Activated CD8-positive, alpha-beta memory T cell treated with anti-CD3 and anti-CD28 coated beads for 4 hours (primary cell): ENCODE measurements around the gene NOS1AP.
"Not testable (repeated sequence)": the region's sequence is repeated elsewhere in the genome, so short reads cannot be mapped to it uniquely, and the experiment has no call there.

Source experiments
- DNase-seq, 2 donors: peaks; one replicate each; pipeline ENCODE4 v3.0.0-alpha.2; 2020; ENCODE audit warnings: low read depth in 2 of 2

Gene NOS1AP

DNA sequence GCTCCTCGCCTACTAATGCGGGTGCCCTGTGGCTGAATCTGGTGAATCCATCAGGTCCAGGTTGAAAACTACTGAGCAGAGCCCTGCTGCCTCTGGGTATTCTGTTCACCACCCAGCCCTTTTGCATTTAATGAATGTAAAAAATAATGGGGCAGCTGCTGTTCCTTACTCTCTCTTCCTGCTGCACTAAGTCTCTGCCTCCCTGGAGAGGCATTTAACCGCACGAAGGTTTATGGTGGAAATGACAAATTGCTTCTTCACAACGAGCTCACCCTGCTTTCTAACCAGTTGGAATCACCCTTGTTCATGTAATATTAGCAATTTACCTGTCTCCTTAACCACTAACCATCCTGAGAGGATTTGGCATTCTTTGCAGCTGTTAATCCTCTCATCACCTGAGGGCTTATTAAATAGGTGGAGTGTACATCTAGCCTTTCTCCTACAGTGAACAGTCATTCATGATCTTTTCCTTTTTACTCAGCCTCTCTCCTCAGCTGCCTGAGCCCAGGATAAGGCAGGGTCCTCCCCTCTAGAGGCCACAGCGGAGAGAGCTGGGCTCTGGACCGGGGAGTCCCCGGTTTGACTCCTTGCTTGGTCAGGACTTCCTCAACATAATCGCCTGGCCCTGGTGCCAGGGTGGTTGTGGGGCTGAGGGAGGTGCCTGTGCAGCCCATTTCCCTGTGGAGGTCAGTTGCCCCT, 97.6 kb downstream of the NOS1AP start:
- no peak for DNase-seq

DNA sequence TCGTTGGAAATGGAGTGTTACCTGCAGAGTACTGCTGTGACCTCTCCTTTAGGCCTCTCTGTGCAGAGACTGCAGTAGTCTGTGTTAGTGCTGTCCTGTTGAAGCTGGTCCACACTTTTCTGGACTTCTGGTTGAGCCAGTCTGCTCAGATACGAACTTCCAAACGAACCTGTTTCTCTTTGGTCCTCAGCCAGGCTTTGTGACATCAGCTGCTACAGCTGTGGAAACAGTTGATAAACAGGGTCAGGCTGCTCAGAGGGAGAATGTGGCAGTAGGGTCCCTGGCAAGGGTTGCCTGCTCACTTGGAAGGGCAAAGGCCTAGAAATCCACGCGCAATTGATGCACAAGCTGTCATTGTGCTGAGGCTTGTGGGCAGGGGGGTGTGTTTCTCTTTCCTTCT, 98.8 kb downstream of the NOS1AP start:
- no peak for DNase-seq

DNA sequence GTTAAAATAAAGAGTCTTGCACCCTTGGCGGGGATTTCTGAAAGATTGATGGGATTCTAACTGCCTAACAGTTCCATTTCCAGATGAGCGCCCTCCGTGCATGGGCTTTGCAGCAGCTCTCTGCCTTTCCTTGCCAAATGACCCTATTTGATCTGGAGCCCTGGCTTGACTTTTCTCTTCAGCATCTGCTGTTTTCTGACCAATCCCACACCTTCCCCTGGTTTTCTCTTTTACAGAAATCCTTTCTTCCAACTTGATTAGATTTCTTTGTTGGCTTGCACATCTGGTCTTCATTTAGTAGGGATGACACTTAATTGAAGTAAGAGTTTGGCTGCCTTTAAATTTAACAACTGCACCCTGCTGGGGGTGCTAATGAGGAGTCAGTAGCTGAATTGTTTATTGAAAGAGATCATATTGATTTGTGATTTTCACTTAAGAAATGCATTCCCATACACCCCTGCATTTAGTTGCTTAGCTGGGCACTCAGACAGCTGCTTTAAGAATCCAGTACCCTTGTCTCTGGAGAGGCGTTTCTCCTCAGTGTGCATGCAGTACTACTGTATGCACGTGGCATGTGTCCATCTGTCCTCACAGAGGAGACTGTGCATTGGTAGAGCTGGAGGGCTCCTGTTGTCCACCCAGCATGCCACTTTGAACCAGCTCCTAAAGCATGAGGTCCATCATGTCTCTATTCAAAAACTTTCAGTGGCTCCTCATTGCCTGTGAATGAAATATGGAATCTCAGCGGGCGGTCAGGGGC, 99.7 kb downstream of the NOS1AP start:
- no peak for DNase-seq

DNA sequence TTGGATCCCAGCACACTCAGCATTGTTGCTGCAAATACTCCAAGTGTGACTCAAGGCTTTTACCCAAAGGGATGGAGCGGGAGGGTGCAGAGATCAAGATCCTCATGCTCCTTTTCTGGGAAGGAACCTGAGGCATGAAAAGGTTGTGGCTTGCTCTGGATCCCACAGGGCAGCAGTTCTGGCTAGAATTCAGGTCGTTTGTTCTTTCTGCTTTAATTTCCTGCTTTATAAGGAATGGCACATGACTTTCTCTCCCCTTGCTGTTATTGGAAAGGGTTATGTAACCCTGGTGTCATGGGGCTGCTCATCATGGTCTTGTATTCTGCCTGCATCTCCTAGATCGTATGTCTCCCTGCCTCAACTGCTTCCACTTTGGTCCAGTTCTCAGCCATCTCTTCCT, 101.6 kb downstream of the NOS1AP start:
- no peak for DNase-seq

DNA sequence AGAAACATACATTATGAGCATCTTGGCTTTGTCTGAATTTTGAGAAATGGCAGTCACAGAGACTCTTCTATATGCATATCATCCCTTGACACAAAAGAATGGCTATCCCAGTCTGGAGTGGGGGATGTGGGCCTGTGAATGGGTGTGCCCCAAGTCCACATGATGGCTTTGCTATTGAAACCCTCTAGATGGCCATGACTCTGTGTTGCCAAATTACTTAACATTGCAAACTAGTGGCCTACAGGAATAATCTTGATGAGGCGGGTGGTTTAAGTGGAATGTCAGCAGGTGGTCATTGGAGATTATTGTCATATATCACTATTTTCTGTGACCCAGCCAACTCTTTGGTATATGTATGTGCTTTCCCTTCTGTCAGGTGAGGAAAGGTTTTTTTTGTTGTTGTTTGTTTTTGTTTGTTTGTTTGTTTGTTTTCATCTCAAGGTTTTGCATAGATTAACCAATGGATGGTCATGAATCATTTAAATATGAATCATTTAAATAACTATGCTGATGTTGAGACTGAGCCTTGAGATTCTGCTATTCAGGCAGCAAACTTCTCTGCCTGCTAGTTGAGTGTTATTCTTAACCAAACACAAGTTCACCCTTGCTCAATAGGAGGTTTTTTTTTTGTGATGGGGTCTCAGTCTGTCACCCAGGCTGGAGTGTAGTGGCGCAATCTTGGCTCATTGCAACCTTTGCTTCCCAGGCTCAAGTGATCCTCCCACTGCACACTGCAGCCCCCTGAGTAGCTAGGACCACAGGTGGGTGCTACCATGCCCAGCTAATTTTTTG, 103.0 kb downstream of the NOS1AP start:
- DNase-seq: no peak

DNA sequence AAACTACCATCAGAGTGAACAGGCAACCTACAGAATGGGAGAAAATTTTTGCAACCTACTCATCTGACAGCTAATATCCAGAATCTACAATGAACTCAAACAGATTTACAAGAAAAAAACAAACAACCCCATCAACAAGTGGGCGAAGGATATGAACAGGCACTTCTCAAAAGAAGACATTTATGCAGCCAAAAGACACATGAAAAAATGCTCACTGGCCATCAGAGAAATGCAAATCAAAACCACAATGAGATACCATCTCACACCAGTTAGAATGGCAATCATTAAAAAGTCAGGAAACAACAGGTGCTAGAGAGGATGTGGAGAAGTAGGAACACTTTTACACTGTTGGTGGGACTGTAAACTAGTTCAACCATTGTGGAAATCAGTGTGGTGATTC, 104.1 kb downstream of the NOS1AP start:
- DNase-seq: not testable (repeated sequence)

DNA sequence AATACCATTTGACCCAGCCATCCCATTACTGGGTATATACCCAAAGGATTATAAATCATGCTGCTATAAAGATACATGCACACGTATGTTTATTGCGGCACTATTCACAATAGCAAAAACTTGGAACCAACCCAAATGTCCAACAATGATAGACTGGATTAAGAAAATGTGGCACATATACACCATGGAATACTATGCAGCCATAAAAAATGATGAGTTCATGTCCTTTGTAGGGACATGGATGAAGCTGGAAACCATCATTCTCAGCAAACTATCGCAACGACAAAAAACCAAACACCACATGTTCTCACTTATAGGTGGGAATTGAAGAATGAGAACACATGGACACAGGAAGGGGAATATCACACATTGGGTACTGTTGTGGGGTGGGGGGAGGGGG, 104.5 kb downstream of the NOS1AP start:
- not testable (repeated sequence) for DNase-seq

DNA sequence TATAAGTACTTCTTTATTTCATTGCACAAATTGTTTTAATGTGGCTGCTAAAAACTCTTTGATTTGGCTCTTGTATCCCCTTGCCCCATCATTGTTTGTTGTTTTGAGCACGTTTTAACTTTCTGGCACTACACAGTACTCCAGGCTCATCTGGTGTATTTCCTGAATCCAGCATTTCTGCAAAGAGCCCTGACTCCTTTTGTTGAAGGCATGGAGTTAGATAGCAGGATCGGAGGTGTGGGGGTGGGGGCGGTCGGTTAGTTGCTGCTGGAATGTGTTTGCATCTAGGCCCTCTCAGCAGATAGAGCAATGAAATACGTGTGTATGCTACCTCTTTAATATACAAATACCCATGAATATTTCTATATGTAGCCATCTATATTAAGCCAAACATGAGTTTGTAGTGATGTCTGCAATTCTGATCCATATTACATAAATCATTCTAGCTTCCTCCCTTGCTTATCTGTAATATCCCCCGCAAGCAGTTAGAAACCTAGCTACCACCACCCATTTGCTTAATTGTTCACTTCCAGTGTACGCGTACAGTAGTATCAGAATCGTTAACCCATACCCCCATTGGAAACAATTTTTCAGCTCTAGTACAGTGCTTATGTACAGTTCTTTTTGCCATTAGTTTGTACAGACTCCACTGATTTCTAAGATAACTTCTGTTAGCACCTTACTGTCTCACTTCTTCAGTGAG, 106.0 kb downstream of the NOS1AP start:
- DNase-seq: no peak

DNA sequence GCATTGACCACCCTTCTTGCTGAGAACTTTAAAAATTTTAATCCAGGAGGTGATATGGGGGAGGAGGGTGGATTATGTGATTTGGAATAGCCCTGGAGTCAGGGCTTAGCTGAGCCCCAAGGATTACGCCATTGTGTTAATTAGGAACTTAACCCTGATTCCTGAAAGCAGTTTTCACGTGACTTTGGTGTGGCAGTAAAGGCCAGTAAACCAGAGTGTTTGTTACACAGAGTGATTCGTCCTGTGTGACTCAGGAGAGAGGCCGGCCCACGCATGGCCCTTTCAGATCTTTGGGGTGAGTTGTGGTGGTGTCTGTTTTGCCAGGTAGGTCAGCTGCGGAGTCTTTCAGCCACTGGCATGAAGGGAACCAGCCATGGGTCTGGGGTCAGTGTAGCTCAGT, 107.6 kb downstream of the NOS1AP start:
- no peak for DNase-seq

DNA sequence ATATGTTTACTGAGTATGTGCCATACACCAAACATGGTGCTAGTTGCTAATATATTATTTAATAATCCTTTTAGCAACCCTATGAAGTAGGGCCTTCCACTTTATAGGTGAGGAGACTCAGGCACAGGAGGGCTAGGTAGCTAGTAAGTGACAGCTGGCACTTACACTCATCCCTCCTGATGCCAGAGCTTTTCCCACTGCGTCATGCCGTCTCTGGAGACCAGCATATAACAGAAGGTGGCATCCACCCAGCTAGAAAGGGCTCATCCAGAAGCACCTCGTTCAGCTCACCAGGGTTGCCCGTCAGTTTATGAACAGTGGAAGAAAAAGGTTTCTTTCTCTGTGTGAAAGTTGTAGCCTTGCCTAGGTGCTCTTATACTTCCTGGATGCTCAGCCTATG, 108.9 kb downstream of the NOS1AP start:
- no peak for DNase-seq

DNA sequence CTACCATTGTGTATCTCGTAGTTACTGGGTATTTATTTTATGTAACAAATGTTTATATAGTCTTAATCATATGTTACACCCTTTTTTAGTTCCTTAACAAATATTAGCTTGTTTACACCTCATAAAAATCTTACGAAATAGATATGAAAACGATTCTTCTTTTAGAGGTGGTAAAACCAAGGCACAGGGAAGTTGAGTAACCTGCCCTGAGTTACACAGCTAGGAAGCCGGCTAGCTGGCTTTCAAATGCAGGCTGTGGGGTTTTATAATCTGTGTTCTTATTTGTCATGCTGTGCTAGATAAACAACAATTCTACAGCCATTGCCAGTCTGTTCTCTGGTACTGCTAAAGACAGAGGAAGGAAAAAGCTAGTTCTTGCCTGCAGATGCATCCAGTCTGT, 109.6 kb downstream of the NOS1AP start:
- no peak for DNase-seq

DNA sequence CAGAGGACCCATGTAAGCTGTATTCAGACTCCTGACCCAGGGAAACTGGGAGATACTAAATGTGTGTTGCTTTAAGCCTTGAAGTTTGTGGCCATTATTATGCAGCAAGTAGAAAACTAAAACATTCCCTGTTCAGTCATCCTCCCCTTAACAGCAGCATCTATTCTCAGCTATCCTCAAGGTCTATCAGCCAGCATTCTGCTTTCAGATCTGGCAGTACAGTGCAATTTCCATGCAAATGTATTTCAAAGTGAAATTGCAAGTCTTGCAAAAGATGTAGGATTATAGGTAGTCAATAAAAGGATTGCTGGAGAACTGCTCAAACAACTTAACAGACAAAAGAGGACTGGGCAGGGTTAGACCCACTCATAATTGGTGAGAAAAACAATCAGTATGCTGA, 111.3 kb downstream of the NOS1AP start:
- DNase-seq: no peak

DNA sequence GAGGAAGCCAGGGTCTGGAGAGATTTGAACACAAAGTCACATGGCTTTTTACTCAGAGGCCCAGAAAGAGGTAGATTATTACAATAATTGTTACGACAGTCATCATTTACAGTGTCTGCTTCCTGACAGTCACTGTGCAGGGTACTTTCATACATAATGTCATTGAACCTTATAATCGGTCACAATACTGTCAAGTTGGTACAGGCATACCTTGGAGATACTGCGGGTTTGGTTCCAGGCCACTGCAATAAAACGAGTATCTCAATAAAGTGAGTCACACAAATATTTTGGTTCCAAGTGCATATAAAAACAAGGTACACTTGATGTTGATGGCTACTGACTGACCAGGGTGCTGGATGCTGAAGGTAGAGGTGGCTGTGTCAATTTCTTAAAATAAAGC, 112.6 kb downstream of the NOS1AP start:
- no peak for DNase-seq

DNA sequence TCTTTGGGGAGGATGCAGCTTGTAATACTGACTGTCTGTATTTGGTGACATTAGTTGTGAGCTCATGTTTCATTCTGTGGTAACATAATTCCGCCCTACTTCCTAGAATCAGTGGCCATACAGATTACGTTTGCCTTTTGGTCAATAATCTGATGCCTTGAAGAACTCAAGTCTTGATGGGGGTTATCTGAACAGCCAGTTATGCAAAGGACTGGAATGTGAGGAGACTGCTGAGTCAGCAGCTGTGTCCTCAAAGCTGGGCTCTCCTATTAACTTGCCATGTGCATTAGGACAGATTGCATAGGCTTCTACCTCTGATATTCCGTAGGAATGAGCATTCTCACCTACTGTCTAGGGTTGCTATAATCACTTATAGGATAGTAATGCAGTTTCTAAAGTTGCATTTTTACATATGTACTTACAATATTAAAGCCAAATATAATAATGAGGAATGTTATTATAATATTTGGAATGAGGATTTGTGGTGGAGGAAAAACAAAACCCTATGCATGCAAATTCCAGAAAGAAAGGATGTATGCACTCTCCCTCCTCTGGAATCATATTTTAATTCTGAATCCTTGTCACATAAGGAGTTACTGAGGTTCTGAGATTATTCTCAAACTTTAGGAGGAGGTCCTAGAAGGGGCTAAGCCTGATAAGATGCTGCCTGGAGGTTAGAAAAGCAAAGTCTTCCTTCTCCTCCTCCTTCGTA, 116.0 kb downstream of the NOS1AP start:
- DNase-seq: no peak

DNA sequence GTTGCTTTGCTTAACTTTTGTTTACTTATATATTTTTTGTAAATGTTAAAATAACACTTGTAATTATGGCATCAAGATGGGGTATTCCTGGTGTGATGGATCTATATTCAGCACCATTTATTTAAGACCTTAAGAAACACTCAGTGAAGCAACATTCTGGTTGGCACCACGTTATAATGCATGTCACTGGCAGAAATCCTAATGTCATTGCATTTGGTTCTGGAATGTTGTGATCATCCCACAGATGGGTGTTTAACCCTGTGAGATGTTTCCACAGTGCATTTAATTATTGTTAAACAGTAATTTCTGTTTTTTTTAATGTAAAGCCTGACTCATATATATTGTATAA, 116.5 kb downstream of the NOS1AP start:
- DNase-seq: no peak

DNA sequence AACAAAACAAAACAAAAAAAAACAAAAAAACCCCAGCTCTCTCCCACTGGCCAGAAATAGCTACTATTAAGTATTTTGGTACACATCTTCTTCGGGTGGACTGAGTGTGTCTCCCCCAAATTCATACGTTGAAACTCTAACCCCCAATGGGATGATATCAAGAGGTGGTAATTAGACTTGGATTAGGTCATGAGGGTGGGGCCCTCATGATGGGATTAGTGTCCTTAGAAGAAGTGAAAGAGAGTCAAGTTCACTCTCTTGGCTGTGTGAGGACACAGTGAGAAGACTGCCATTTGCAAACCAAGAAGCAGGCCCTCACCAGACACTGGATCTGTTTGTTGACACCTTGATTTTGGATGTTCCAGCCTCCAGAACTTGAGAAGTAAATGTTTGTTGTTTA, 116.9 kb downstream of the NOS1AP start:
- DNase-seq: no peak

DNA sequence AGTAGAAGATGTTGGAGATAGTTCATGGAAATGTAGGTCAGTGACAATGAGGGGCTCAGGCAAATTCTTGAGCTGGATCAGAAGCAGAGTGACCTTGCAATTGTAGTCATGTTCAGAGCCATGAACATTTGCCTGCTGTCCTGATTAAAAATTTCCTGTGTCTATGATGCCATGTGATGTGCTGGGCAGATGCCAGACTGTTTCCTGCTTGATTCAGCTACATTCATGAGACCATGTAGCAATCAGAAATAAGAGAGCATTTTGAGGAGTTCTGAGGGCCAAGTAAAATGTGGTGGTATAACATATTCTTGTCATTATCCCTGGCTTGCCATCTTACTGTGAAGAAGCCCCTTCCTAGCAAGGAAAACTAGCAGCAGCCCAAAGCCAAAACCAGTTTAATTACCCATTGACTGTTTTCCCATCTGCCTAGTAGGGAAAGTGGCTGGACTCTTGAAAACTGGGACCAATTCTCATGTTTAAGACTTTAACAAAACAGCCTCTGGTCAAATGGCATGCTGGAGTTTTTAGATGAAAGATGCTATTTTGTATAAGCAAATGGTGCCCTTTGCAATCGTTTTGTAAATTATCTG, 118.3 kb downstream of the NOS1AP start:
- DNase-seq: no peak

DNA sequence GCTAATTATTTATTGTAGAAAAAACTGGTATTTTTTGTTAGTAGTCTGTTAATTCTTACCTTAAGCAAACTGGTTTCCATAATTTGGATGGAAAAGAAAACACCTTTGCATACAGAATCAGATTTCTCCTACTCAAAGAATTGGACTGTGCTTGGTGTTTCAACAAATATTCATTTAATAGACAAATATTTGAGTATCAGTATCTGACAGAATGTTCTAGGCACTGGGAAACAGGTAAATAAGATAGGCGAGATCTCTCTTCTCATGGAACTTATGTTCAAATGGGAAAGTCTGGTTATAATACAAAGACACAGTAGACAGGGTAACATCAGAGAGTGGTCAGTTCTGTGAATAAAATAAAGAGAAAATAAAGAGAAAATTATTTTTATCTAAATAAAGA, 119.9 kb downstream of the NOS1AP start:
- DNase-seq: no peak

DNA sequence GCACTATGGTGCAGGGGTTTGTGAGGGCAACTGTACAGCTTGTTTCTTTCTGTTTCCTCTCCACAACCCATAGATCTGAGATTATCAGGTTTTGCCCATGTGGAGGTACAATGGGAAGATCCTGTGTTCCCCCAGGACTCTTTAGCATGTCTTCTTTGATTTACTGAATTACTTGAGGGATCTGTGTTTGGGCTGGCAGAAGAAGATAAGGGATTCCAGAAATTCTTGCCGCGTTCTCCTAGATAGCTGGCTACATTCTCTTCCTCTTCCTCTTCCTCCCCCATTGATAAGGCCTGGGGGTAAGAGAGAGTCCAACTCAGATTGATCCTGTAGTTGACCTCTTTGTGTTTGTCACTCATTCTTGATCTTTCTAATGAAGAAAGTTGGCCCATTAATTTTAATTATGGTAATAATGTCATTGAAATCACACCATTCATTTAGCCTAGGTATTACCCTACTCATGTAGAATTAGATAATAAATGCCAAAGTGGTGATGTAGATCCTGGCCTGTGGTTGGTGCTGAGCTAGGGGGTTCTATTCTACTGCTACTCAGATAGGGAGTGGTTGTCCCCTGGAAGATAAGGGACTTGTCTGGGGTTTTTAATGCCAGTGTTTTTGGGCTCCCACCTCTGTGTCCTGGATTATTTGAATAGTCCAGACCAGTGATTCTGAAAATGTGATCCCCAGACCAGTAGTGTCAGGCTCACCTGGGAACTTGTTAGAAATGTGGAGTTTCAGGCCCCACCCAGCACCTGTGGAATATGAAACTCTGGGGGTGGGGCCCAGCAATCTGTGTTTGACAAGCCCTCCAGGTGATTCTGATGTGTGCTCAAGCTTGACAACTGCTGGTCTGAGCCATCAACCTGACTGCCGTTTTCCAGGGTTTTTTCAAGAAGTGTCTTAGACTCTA, 122.2 kb downstream of the NOS1AP start:
- no peak for DNase-seq

DNA sequence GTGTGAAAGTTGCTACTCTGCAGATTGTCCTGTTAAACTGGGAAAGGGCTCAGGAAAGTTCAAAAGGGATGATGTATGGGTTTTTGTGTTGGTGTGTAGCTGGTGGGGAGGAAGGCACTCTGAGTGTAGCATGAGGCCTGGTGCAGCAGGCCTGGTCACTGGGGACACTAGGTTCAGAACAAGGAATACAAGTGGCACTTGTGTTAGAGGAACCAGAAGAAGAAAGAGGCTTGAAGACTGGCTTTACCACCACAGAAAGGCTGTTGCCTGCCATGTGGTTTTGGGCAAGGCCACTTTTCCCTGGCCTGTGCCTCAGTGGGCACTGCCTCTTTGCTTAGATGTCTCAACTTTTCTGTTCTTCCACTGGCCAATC, 122.8 kb downstream of the NOS1AP start:
- DNase-seq: no peak
